ENCODE data around the gene GM2A. TPM values are rescaled to one million over a fixed set of nuclear protein-coding genes. Genes with fewer than 3 reads are reported as not detected.

GM2A gene
- total RNA-seq, 4 donors from 2014 or later: 62.4 to 132 (median 89.7) TPM

GRCh38 chr5:151293624-151294023 lies 40.6 kb downstream of the GM2A start:
- DNase-seq: no peak
- Histone ChIP-seq H3K27ac (no peak overlapping the region), H3K36me3 (no peaks in the 10 kb centered on the region), H3K9me3 (no peaks in the 10 kb centered on the region), H3K27me3 (peaks cover 0 to 7% (median 0%) of the 10 kb centered on the region in 4 donors), H3K4me1 (peaks cover 0 to 8% (median 0%) of the 10 kb centered on the region in 3 donors), H3K4me3 (no peak overlapping the region)
- intact Hi-C loops (cut with DNase I): no loop called here
- TF ChIP-seq CTCF (IDR thresholded peaks at IDR 0.05) (no peak), POLR2A (IDR thresholded peaks at IDR 0.05) (no peak)
- WGBS, 2 donors: 60 to 65% methylated on average over 4 of the region's 4 CpGs

GRCh38 chr5:151295138-151295537 lies 42.2 kb downstream of the GM2A start:
- WGBS, 2 donors: 48 to 71% methylated on average over 5 of the region's 5 CpGs
- Histone ChIP-seq H3K4me3 (no peak overlapping the region), H3K36me3 (no peaks in the 10 kb centered on the region), H3K9me3 (no peaks in the 10 kb centered on the region), H3K4me1 (peaks cover 0 to 8% (median 0%) of the 10 kb centered on the region in 3 donors), H3K27ac (no peak overlapping the region), H3K27me3 (peaks cover 0 to 13% (median 0%) of the 10 kb centered on the region in 4 donors)
- TF ChIP-seq POLR2A (IDR thresholded peaks at IDR 0.05) (no peak), CTCF (IDR thresholded peaks at IDR 0.05) (no peak)
- intact Hi-C loops (cut with DNase I): no loop called here
- DNase-seq: no peak

GRCh38 chr5:151295791-151296477 lies 42.9 kb downstream of the GM2A start:
- 53% methylated on average over 4 to 7 of the region's 7 CpGs for WGBS, 2 donors
- intact Hi-C loops (cut with DNase I): no loop called here
- no peak overlapping the region for H3K27ac ChIP-seq
- no peaks in the 10 kb centered on the region for H3K36me3 ChIP-seq
- H3K27me3 ChIP-seq: peaks cover 0 to 19% (median 0%) of the 10 kb centered on the region in 4 donors
- no peaks in the 10 kb centered on the region for H3K9me3 ChIP-seq
- H3K4me3 ChIP-seq: no peak overlapping the region
- TF ChIP-seq CTCF (IDR thresholded peaks at IDR 0.05): no peak
- TF ChIP-seq POLR2A (IDR thresholded peaks at IDR 0.05): no peak
- DNase-seq: no peak
- peaks cover 0 to 8% (median 0%) of the 10 kb centered on the region in 3 donors for H3K4me1 ChIP-seq

GRCh38 chr5:151296478-151296830 lies 43.5 kb downstream of the GM2A start:
- Histone ChIP-seq H3K27me3 (peaks cover 0 to 19% (median 0%) of the 10 kb centered on the region in 4 donors), H3K9me3 (no peaks in the 10 kb centered on the region), H3K4me3 (no peak overlapping the region), H3K36me3 (no peaks in the 10 kb centered on the region), H3K4me1 (peaks cover 0 to 8% (median 0%) of the 10 kb centered on the region in 3 donors), H3K27ac (no peak overlapping the region)
- DNase-seq: no peak
- WGBS, 2 donors: 83 to 100% methylated on average over 1 of the region's 1 CpG
- no peak for TF ChIP-seq CTCF (IDR thresholded peaks at IDR 0.05)
- no peak for TF ChIP-seq POLR2A (IDR thresholded peaks at IDR 0.05)
- intact Hi-C loops (cut with DNase I): no loop called here

- no peak for DNase-seq
- no peak for TF ChIP-seq CTCF (IDR thresholded peaks at IDR 0.05)
- no peak for TF ChIP-seq POLR2A (IDR thresholded peaks at IDR 0.05)
- 58 to 77% methylated on average over 2 of the region's 2 CpGs for WGBS, 2 donors
- Histone ChIP-seq H3K4me1 (peaks cover 0 to 8% (median 0%) of the 10 kb centered on the region in 3 donors), H3K9me3 (no peaks in the 10 kb centered on the region), H3K4me3 (no peak overlapping the region), H3K27me3 (peaks cover 0 to 19% (median 0%) of the 10 kb centered on the region in 4 donors), H3K36me3 (no peaks in the 10 kb centered on the region), H3K27ac (no peak overlapping the region)
- intact Hi-C loops (cut with DNase I): no loop called here
These were observed 44.0 kb downstream of the GM2A start for GRCh38 chr5:151296974-151297373.

Measured in esophagus squamous epithelium (tissue), 5 donors.